GM18873 (cell line): Measurements from ENCODE around the gene PI4KB.
"Not testable (repeated sequence)": the region's sequence is repeated elsewhere in the genome, so short reads cannot be mapped to it uniquely, and the experiment has no call there.

Experiments used
- ATAC-seq: cut with Tn5 transposase; IDR thresholded peaks from one replicate; pipeline ENCODE4 v1.9.1; 2021; ENCODE audit warnings: mild to moderate bottlenecking, moderate library complexity, moderate number of reproducible peaks; ENCODE audit not compliant: unreplicated experiment, low FRiP score

The PI4KB gene

GRCh38 chr1:151327223-151327902, at the start of gene PI4KB:
Gene PI4KB, minus strand, starts transcription at chr1:151327416. Its CDS starts 10,935 bp downstream, at chr1:151316481.
- no peak for ATAC-seq

GRCh38 chr1:151373196-151373595, 46.0 kb upstream of the PI4KB start:
- ATAC-seq, result no peak

- no peak for ATAC-seq
These were observed 45.1 kb upstream of the PI4KB start, which contains the start of gene SELENBP1 for GRCh38 chr1:151372058-151372934. Gene SELENBP1, minus strand, starts transcription at chr1:151372705. Its CDS starts 64 bp downstream, at chr1:151372641.

- no peak for ATAC-seq
These were observed 44.3 kb upstream of the PI4KB start for GRCh38 chr1:151371370-151372057.

- ATAC-seq, result no peak
These were observed 43.1 kb upstream of the PI4KB start for GRCh38 chr1:151370211-151370911.

- ATAC-seq, result no peak
These were observed 42.4 kb upstream of the PI4KB start for GRCh38 chr1:151369621-151370048.

- ATAC-seq, result no peak
These were observed 42.0 kb upstream of the PI4KB start for GRCh38 chr1:151369302-151369610.

- no peak for ATAC-seq
These were observed 41.4 kb upstream of the PI4KB start for GRCh38 chr1:151368393-151369301.

GRCh38 chr1:151367658-151368392, 40.6 kb upstream of the PI4KB start:
- no peak for ATAC-seq

- no peak for ATAC-seq
These were observed 37.8 kb upstream of the PI4KB start for GRCh38 chr1:151364996-151365395.

GRCh38 chr1:151362308-151363155, 35.3 kb upstream of the PI4KB start:
- ATAC-seq, result no peak

GRCh38 chr1:151361883-151362282, 34.7 kb upstream of the PI4KB start:
- no peak for ATAC-seq

GRCh38 chr1:151356696-151357095, 29.5 kb upstream of the PI4KB start:
- no peak for ATAC-seq

GRCh38 chr1:151352021-151352718, 25.0 kb upstream of the PI4KB start:
- no peak for ATAC-seq

- not testable (repeated sequence) for ATAC-seq
These were observed 23.1 kb upstream of the PI4KB start for GRCh38 chr1:151350323-151350722.

GRCh38 chr1:151347523-151348246, 20.5 kb upstream of the PI4KB start:
- no peak for ATAC-seq
